H1 (cell line): ENCODE data around the gene ZNF462. TPM values are rescaled to one million over a fixed set of nuclear protein-coding genes. Genes with fewer than 3 reads are reported as not detected.
A peak's percentile ranks its signal among the peaks of the same experiment; 100 is the strongest.

Experiments used
- CTCF ChIA-PET: fragments of 300-600 bp; sonication (Branson Sonifier 250); formaldehyde crosslinking; loops from one replicate; lab custom pipeline; 2021; ENCODE audit not compliant: partially characterized antibody; lab: Charles Lee
- POLR2A ChIA-PET: fragments of 300-600 bp; sonication (Branson Sonifier 250); formaldehyde crosslinking; loops from one replicate; lab custom pipeline; 2021; ENCODE audit warnings: inconsistent platforms; ENCODE audit not compliant: partially characterized antibody; lab: Charles Lee
- DNase-seq, 2 experiments: peaks; one replicate each; pipeline versions ENCODE4 v3.0.0 to v3.0.0-alpha.2; 2010 to 2022; ENCODE audit warnings: low spot score in 2 of 2, low read depth in 1 of 2, mixed read lengths in 1 of 2
- FAIRE-seq: peaks from 2 replicates; lab custom pipeline; 2011; peaks lifted over from hg19 to GRCh38; lab: Jason Lieb, UNC
- H2AFZ ChIP-seq: 2 replicates; pipeline ENCODE4 v1.8.1; 2012; ENCODE audit warnings: low read length, inconsistent platforms
- H2AK5ac ChIP-seq: 2 replicates; pipeline ENCODE4 v1.6.1; 2013; ENCODE audit warnings: low read depth, low read length
- H2BK120ac ChIP-seq: replicated peaks from 2 replicates; pipeline ENCODE3; 2013; ENCODE audit warnings: low read depth, low read length, inconsistent platforms
- H2BK12ac ChIP-seq: 2 replicates; pipeline ENCODE4 v1.6.1; 2013; ENCODE audit warnings: low read depth, low read length
- H2BK15ac ChIP-seq: 2 replicates; pipeline ENCODE4 v1.6.1; 2013; ENCODE audit warnings: low read length
- H2BK20ac ChIP-seq: 2 replicates; pipeline ENCODE4 v1.6.1; 2013; ENCODE audit warnings: low read length
- H2BK5ac ChIP-seq: 2 replicates; pipeline ENCODE4 v1.6.1; 2013; ENCODE audit warnings: low read depth, low read length
- H3K14ac ChIP-seq: 2 replicates; pipeline ENCODE4 v1.6.1; 2013; ENCODE audit warnings: inconsistent platforms; ENCODE audit not compliant: insufficient read length
- H3K18ac ChIP-seq: 2 replicates; pipeline ENCODE4 v1.6.1; 2013; ENCODE audit warnings: low read length; ENCODE audit errors: extremely low read depth
- H3K23ac ChIP-seq: 2 replicates; pipeline ENCODE4 v1.6.1; 2013; ENCODE audit warnings: inconsistent platforms; ENCODE audit not compliant: insufficient read length
- H3K23me2 ChIP-seq: 2 replicates; pipeline ENCODE4 v1.6.1; 2013; ENCODE audit warnings: low read depth, low read length
- H3K27ac ChIP-seq: 2 replicates; pipeline ENCODE4 v1.6.1; 2011; ENCODE audit warnings: low read depth, low read length, inconsistent platforms
- H3K27me3 ChIP-seq, 4 experiments: replicated peaks in 1 of 4; 1 replicate in 1 of 4; 2 replicates in 3 of 4; pipeline versions ENCODE4 v1.6.1 to v1.8.1; 2011 to 2013; ENCODE audit warnings: low read length in 3 of 4, mild to moderate bottlenecking in 3 of 4, inconsistent platforms in 2 of 4, mixed read lengths in 2 of 4, moderate library complexity in 1 of 4; ENCODE audit not compliant: control insufficient read depth in 3 of 4, insufficient read depth in 3 of 4; ENCODE audit errors: extremely low read depth in 1 of 4
- H3K36me3 ChIP-seq, 4 experiments: 2 replicates each; pipeline versions ENCODE4 v1.6.1 to v1.8.1; 2011 to 2013; ENCODE audit warnings: mild to moderate bottlenecking in 4 of 4, low read length in 3 of 4, moderate library complexity in 2 of 4, control low read depth in 1 of 4, inconsistent platforms in 1 of 4; ENCODE audit not compliant: insufficient read depth in 4 of 4, control insufficient read depth in 2 of 4
- H3K4ac ChIP-seq: replicated peaks from 2 replicates; pipeline ENCODE3; 2013; ENCODE audit warnings: low read length, low read depth, mixed read lengths, inconsistent platforms; ENCODE audit not compliant: insufficient read length
- H3K4me1 ChIP-seq, 4 experiments: replicated peaks in 1 of 4; 1 replicate in 1 of 4; 2 replicates in 3 of 4; pipeline versions ENCODE4 v1.6.1 to v1.8.1; 2011 to 2013; ENCODE audit warnings: low read length in 3 of 4, inconsistent platforms in 2 of 4, mixed read lengths in 1 of 4; ENCODE audit not compliant: insufficient read depth in 4 of 4, control insufficient read depth in 3 of 4
- H3K4me2 ChIP-seq, 2 experiments: 2 replicates each; pipeline versions ENCODE4 v1.6.1 to v1.8.1; 2011 to 2013; ENCODE audit warnings: low read depth in 2 of 2, low read length in 2 of 2, control low read depth in 1 of 2, inconsistent platforms in 1 of 2, mild to moderate bottlenecking in 1 of 2; ENCODE audit not compliant: insufficient read depth in 1 of 2
- H3K4me3 ChIP-seq, 4 experiments: fragments of 200-600, 300-600 bp in 1 of 4; sonication (generic), shearing (Covaris generic), sonication (Bioruptor Twin) in 1 of 4; 2 replicates each; pipeline versions ENCODE4 v1.5.1 to v1.8.1; 2011 to 2016; ENCODE audit warnings: low read length in 4 of 4, low read depth in 3 of 4, control low read depth in 2 of 4, inconsistent platforms in 2 of 4, mild to moderate bottlenecking in 2 of 4, mixed read lengths in 1 of 4, moderate library complexity in 1 of 4; ENCODE audit not compliant: insufficient read depth in 2 of 4; ENCODE audit errors: extremely low read depth in 1 of 4
- H3K56ac ChIP-seq: replicated peaks from 2 replicates; pipeline ENCODE3; 2013; ENCODE audit warnings: low read depth, mild to moderate bottlenecking, mixed read lengths, low read length, inconsistent platforms; ENCODE audit not compliant: insufficient read length
- H3K79me1 ChIP-seq: 2 replicates; pipeline ENCODE4 v1.6.1; 2013; ENCODE audit warnings: low read depth, low read length, control low read depth
- H3K79me2 ChIP-seq, 2 experiments: 2 replicates each; pipeline versions ENCODE4 v1.6.1 to v1.8.1; 2012 to 2013; ENCODE audit warnings: low read length in 2 of 2, mild to moderate bottlenecking in 2 of 2, inconsistent platforms in 1 of 2; ENCODE audit not compliant: insufficient read depth in 2 of 2, control insufficient read depth in 1 of 2
- H3K9ac ChIP-seq, 4 experiments: replicated peaks in 1 of 4; 1 replicate in 1 of 4; 2 replicates in 3 of 4; pipeline versions ENCODE4 v1.6.1 to v1.8.1; 2011 to 2013; ENCODE audit warnings: low read depth in 3 of 4, low read length in 3 of 4, control low read depth in 2 of 4, mild to moderate bottlenecking in 2 of 4, moderate library complexity in 2 of 4, inconsistent platforms in 1 of 4; ENCODE audit errors: extremely low read depth in 1 of 4
- H3K9me3 ChIP-seq, 2 experiments: 2 replicates each; pipeline versions ENCODE4 v1.6.1 to v1.8.1; 2012 to 2013; ENCODE audit warnings: mild to moderate bottlenecking in 2 of 2, moderate library complexity in 2 of 2, control low read depth in 1 of 2, inconsistent platforms in 1 of 2, low read depth in 1 of 2, low read length in 1 of 2, mixed read lengths in 1 of 2; ENCODE audit not compliant: insufficient read depth in 2 of 2
- H4K20me1 ChIP-seq, 2 experiments: replicated peaks in 1 of 2; 2 replicates each; pipeline versions ENCODE3 to v1.8.1; 2011 to 2013; ENCODE audit warnings: inconsistent platforms in 2 of 2, low read length in 2 of 2, mild to moderate bottlenecking in 1 of 2; ENCODE audit not compliant: insufficient read depth in 2 of 2, control insufficient read depth in 1 of 2
- H4K5ac ChIP-seq: 2 replicates; pipeline ENCODE4 v1.6.1; 2013; ENCODE audit warnings: low read length, low read depth, mixed read lengths, inconsistent platforms; ENCODE audit not compliant: insufficient read length
- H4K8ac ChIP-seq: 2 replicates; pipeline ENCODE4 v1.8.0; 2013; ENCODE audit warnings: mild to moderate bottlenecking, moderate library complexity, low read length, inconsistent platforms; ENCODE audit not compliant: insufficient read depth; ENCODE audit errors: extremely low read depth
- H4K91ac ChIP-seq: replicated peaks from 2 replicates; pipeline ENCODE3; 2013; ENCODE audit warnings: low read length, mixed read lengths, inconsistent platforms; ENCODE audit not compliant: insufficient read length
- BACH1 ChIP-seq: IDR thresholded peaks from 2 replicates; pipeline ENCODE4 v1.6.1; 2012; ENCODE audit warnings: low read length, improper control_type of control experiment
- BRCA1 ChIP-seq: IDR thresholded peaks from 2 replicates; pipeline ENCODE4 v1.6.1; 2012; ENCODE audit warnings: low read depth, low read length, improper control_type of control experiment
- EZH2 ChIP-seq: fragments of 200-600 bp; sonication (generic); IDR thresholded peaks from 2 replicates; pipeline ENCODE4 v1.7.1; 2012; ENCODE audit warnings: low read depth, mild to moderate bottlenecking, moderate library complexity, low read length, inconsistent platforms; ENCODE audit not compliant: severe bottlenecking
- HDAC2 ChIP-seq, 2 experiments: fragments of 300-600 bp in 1 of 2; sonication (generic) in 1 of 2; IDR thresholded peaks; 2 replicates each; pipeline ENCODE4 v1.6.1; 2011 to 2012; ENCODE audit warnings: low read depth in 2 of 2, low read length in 2 of 2, mild to moderate bottlenecking in 2 of 2, moderate library complexity in 2 of 2, borderline replicate concordance in 1 of 2, inconsistent platforms in 1 of 2
- HDAC6 ChIP-seq: IDR thresholded peaks from one replicate; pipeline ENCODE4 v1.7.1; 2012; ENCODE audit warnings: low read depth, mild to moderate bottlenecking, inconsistent platforms, low read length, moderate library complexity
- POLR2AphosphoS5 ChIP-seq: IDR thresholded peaks from 2 replicates; pipeline ENCODE4 v1.6.1; 2011; ENCODE audit warnings: low read depth, low read length
- POU5F1 ChIP-seq: IDR thresholded peaks from 2 replicates; pipeline ENCODE4 v1.6.1; 2011; ENCODE audit warnings: low read depth, mild to moderate bottlenecking, low read length, moderate library complexity
- RNF2 ChIP-seq: fragments of 200-900, 300-1000 bp; sonication (generic); IDR thresholded peaks from 2 replicates; pipeline ENCODE4 v1.7.1; 2016; ENCODE audit warnings: borderline replicate concordance, low read depth, mild to moderate bottlenecking, antibody characterized with exemption, low read length; ENCODE audit not compliant: poor library complexity, severe bottlenecking; ENCODE audit errors: missing control alignments
- SP2 ChIP-seq: IDR thresholded peaks from 2 replicates; pipeline ENCODE4 v1.6.1; 2012; ENCODE audit warnings: mild to moderate bottlenecking, low read length, inconsistent platforms
- TCF12 ChIP-seq: IDR thresholded peaks from 2 replicates; pipeline ENCODE4 v1.6.1; 2011; ENCODE audit warnings: low read depth, mild to moderate bottlenecking, low read length
- USF2 ChIP-seq: IDR thresholded peaks from 2 replicates; pipeline ENCODE4 v1.6.1; 2011; ENCODE audit warnings: low read length, improper control_type of control experiment
- ZNF274 ChIP-seq: IDR thresholded peaks from 2 replicates; pipeline ENCODE4 v1.7.0; 2012; ENCODE audit warnings: low read length, borderline replicate concordance; ENCODE audit errors: extremely low read depth
- WGBS, 2 experiments: shearing (Covaris generic) in 1 of 2; methylation state at CpG; one replicate each; pipeline versions ENCODE4 v1.1.6 to v1.1.7; 2013 to 2015; ENCODE audit warnings: low lambda C conversion rate in 2 of 2, mixed read lengths in 2 of 2, inconsistent platforms in 1 of 2, low coverage in 1 of 2, missing lambda C conversion rate in 1 of 2; ENCODE audit not compliant: insufficient replicate concordance in 2 of 2, insufficient coverage in 1 of 2, insufficient read length in 1 of 2; ENCODE audit errors: extremely low coverage in 1 of 2, missing lambda C conversion rate in 1 of 2; 5-methylcytosine and 5-hydroxymethylcytosine counted together
- polyA plus RNA-seq, 7 experiments: library from polyadenylated mRNA; depleted of rRNA in 3 of 7; stranded (reverse) in 5 of 7; unstranded in 2 of 7; fragments of >200 nt in 5 of 7; fragments of 200-250 nt in 2 of 7; gene quantifications; 1 replicate in 5 of 7; 2 replicates in 1 of 7; 4 replicates in 1 of 7; pipeline versions ENCODE4 v1.2.1 to v1.2.3, GENCODE V29; 2011 to 2013; ENCODE audit warnings: missing spikeins in 2 of 7, mixed read lengths in 2 of 7
- total RNA-seq: library from RNA; stranded (reverse); fragmentation: NEBNext Ultra II Directional; extraction: Animal tissue kit (Norgen Biotek cat#: 25700); gene quantifications from 2 replicates; pipeline ENCODE4 v1.2.1, GENCODE V29; 2021

ZNF462 gene
- total and polyA plus RNA-seq, 2 of the 8 experiments (the other 6 are each of a cell fraction or from before 2014, with no cell fraction given), result 30.0 to 163 TPM

DNA sequence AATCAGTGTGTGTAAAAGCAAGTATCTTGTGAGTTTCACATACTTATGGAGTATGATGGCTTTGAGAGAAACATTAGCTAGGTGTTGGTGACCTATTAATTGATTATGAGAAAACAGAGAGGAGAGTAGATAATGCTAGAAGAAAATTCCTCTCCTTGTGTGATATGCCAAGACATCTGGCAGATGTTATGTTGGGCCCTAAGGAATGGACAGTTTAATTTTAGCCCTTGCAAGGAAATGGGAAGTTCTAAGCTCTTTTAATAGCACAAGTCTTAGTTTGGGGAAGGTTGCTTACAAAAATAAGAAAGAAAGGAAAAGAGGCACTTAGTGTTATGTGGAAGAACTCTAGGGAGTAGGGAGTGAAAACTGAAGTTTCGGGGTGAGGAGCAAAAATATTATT, 5.1 kb downstream of the ZNF462 start:
- Histone ChIP-seq H3K27me3 (no peaks in the 10 kb centered on the region), H2BK20ac (no peak overlapping the region), H3K14ac (no peak overlapping the region), H2AFZ (no peak overlapping the region), H3K18ac (no peak overlapping the region), H3K4me1 (peaks cover 2 to 34% (median 13%) of the 10 kb centered on the region in 4 experiments; a peak in 6 of 7 replicates), H3K9me3 (no peaks in the 10 kb centered on the region), H4K20me1 (peaks cover 8 to 11% of the 10 kb centered on the region in 2 experiments), H3K36me3 (peaks cover 0 to 23% (median 3%) of the 10 kb centered on the region in 4 experiments; a peak in 2 of 8 replicates), H3K79me1 (peaks cover 3% of the 10 kb centered on the region; the same call in 1 of the 2 replicates), H3K27ac (no peak overlapping the region), H3K4me3 (no peak overlapping the region), H3K4me2 (peak overlapping the region in 1 of 2 experiments; percentile 33; a peak in 1 of 4 replicates), H3K9ac (no peak overlapping the region), H2AK5ac (no peak overlapping the region), H3K23me2 (peaks cover 4% of the 10 kb centered on the region), H3K56ac (no peak overlapping the region), H3K79me2 (peaks cover 70 to 100% of the 10 kb centered on the region in 2 experiments), H4K91ac (no peak overlapping the region), H2BK12ac (no peak overlapping the region), H3K4ac (no peak overlapping the region), H4K8ac (no peak overlapping the region), H3K23ac (no peak overlapping the region), H2BK5ac (no peak overlapping the region), H4K5ac (no peak overlapping the region), H2BK120ac (no peak overlapping the region), H2BK15ac (no peak overlapping the region)
- no peak for DNase-seq
- no peak for FAIRE-seq
- CTCF ChIA-PET, result interaction anchor here (1.2 kb wide), 1 partner anchor 20 kb away, joined by 3 read pairs; no protein-coding TSS in a partner anchor
- 95% methylated on average over 1 of the region's 1 CpG; no CpG with 5 or more reads in 1 of the 2 experiments for WGBS, 2 experiments
- POLR2A ChIA-PET, result interaction anchor here (0.6 to 3.4 kb wide), 3 partner anchors 8 to 357 kb away, joined by 3 to 15 read pairs (median 5); no protein-coding TSS in a partner anchor
- TF ChIP-seq TCF12 (no peak), HDAC2 (IDR thresholded peaks at IDR 0.05; ENCODE audit: borderline replicate concordance in 1 of 2, low read depth in 2 of 2, low read length in 2 of 2) (no peak), BACH1 (no peak), USF2 (no peak), HDAC6 (no peak), POLR2AphosphoS5 (no peak), BRCA1 (no peak), EZH2 (no peak), POU5F1 (no peak), ZNF274 (no peak), RNF2 (no peak), SP2 (no peak)
